Measurements from ENCODE around the gene MICALL2.

The MICALL2 gene

GRCh38 chr7:1468203-1468602, 8.9 kb upstream of the MICALL2 start:
- DNase-seq (ENCODE audit: low spot score), result no peak

GRCh38 chr7:1466524-1467271, 7.4 kb upstream of the MICALL2 start:
- no peak for DNase-seq (ENCODE audit: low spot score)

GRCh38 chr7:1464694-1465093, 5.4 kb upstream of the MICALL2 start:
- no peak for DNase-seq (ENCODE audit: low spot score)

- DNase-seq (ENCODE audit: low spot score), result no peak
Observed at GRCh38 chr7:1463676-1464223, 4.5 kb upstream of the MICALL2 start.

- no peak for DNase-seq (ENCODE audit: low spot score)
Observed at GRCh38 chr7:1461646-1462375, 2.5 kb upstream of the MICALL2 start.

DNA sequence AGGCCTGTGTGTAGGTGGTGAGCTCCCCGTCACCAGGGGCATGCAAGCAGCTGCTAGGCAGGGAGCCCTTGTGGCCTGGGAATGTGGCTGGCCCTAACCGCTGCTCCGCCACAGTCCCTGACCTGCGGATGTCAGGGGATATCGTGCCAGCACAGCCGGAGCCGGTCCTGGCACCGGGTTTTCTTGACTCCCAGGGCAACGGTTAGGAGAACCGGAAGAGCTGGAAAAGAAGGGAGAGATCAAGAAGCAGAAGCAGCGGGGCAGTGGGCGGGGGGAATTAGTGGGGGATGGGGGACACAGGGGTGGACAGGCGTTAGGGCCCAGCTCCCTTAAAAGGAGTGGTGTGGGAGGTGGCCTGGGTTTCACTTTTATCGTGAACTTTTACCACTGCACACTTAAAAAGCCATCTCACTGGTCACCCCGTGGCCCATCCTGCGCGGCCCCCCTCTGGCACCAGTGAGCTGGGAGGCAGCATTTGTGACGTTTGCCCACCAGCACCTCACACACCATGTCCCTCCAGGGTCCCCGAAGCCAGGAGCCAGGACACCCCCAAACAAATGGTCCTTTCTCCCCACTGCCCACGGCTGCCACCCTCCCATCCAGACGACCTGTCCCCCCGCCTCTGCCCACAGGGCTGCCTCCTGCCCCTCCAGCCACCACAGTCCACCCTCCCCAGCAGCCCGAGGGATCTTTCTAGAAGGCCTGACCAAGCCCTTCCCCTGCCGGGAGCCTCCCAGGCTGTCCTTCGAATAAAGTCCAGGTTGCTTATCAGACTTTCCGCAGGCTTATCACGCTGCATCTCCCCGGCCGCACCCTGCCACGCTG, 1.8 kb upstream of the MICALL2 start:
- DNase-seq (ENCODE audit: low spot score), result no peak

DNA sequence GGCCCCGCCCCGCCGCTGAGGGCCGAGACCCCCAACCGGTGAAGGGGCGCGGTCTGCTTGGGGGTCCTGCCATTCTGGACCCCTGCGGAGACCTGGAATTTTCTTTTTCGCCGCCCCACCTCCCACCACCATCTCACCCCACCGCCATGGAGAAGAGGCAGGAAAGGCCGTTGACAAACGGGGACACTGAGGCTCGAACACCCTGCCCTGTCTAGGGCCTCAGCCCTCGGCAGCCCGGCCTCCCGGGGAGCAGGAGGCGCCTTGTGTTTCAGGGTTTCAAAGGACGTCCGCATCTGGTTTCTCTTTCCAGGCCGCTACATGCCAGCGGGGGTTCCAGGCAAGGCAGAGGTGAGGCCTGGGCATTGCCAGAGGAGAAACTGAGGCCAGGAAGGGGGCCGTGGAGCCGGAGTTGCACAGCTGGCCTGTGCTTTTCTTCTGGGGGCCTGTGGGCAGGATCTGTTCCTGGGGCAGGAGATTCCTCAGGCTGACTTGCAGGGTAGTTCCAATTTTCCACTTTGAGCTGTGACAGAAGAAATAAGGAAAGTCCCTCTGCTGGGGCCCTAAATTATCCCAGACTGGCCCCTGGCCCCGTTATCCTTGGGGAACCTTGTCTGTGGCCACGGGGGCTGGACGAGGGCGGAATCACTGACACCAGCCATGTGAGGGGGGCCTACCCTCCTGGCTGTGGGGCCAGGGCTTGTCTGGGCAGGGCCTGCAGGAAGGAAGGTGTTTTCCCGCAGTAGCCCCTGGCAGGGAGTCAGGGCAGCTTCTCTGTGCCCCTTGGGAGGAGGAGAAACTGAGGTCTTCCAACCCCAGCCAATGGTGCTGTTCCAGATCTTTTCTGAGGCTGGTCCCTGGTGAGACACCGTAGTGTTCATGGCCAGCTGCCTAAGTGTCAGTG, 900 bp upstream of the MICALL2 start:
- no peak for DNase-seq (ENCODE audit: low spot score)

GRCh38 chr7:1459512-1459892, 232 bp upstream of the MICALL2 start:
- DNase-seq (ENCODE audit: low spot score), result peak; percentile 98

DNA sequence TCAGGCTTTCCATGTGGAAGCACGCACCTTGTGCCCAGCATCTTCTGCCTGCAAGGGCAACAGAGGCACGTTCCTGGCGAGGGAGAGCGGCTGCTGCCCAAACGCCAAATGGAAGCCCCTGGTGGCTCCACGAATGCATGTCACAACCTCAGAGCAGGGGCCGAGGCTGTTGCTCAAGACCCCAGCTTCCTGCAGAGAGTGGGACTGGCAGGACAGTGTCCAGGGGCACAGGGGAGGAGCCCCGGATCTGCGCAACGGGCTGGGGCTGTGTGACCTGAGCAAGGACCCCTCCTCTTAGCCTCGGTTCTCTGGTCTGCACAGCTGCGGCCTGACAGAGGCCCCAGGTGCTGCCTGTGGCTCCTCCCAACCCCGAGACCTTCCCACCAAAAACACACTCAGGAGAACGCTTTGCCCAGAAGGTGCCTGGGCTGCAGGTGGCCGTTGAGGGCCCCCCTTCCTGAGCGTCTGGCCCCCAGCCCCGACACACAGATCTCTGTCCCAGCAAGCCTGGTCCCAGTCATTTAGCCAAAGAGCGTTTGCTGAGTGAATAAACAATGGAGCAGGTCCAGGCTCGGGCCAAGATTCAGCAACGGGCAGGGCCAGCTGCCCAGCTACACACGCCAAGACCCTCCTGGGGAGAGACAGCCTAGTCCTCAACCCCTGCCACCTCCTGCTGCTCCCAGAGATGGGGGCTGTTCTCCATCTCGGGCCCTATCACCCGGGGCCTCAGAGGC, 1.2 kb downstream of the MICALL2 start:
- DNase-seq (ENCODE audit: low spot score), result no peak

DNA sequence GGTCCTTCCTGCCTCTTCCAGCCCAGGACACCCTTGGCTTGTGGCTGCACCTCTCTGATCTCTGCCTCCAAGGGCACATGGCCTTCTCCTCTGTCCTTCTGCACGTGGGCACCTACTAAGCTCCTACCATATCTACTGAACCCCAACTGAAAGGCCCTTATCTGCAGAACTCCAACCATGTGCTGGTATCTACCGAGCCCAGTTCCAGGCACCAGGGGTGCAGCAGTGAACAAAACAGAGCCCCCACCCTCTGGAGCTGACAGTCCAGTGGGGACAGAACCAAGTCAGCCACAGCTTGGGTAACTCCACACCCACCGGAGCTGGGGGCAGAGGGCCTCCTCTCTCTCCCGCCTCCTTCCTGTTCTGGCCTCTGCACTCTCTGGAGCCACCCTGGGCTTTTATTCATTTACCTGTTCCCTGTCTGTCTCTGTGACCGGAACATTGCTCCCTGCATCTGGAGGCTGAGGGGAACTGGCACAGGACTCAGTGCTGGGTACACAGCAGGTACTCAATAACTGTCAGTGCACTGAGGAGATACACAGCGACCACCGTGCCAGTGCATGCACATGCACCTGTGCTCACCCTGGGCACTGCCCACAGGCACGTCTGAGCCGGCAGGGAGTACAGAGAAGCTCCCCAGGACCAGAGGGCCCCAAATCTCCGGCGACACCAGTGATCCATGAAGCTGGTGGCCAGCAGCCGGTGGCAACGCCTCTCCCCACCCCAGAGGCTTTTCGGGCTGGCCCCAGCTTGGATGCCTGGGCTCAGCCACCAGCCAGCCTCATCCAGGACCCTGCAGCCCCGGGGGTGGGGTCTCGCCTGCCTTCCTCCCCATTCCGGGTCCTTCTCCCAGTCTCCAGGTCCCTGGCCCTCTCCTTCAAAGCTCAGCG, 2.0 kb downstream of the MICALL2 start:
- no peak for DNase-seq (ENCODE audit: low spot score)

- no peak for DNase-seq (ENCODE audit: low spot score)
Observed at GRCh38 chr7:1455955-1456354, 3.3 kb downstream of the MICALL2 start.

GRCh38 chr7:1455241-1455939, 3.9 kb downstream of the MICALL2 start:
- no peak for DNase-seq (ENCODE audit: low spot score)

- no peak for DNase-seq (ENCODE audit: low spot score)
Observed at GRCh38 chr7:1454542-1454941, 4.7 kb downstream of the MICALL2 start.

GRCh38 chr7:1452205-1452604, 7.1 kb downstream of the MICALL2 start:
- DNase-seq (ENCODE audit: low spot score), result no peak

GRCh38 chr7:1450987-1451386, 8.3 kb downstream of the MICALL2 start:
- DNase-seq (ENCODE audit: low spot score), result no peak

DNA sequence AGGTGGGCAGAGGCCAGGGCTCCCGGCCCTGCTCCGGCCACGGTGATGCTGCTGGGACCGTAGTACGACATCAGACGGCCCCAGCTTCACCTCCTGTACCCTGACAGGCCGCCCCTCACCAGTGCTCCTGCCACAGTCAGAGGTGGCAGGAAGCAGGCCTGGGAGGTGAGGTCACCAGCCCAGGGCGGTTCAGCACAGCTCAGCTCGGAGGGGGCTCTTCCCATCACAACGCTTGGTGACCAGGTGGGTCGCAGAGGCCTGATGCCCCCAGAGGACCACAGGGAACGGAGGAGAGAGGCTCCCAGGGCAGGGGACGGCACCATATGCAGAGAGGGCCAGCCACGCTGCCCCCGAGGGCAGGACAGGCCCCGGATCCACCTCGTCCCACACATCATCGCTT, 8.8 kb downstream of the MICALL2 start:
- DNase-seq (ENCODE audit: low spot score), result no peak

- DNase-seq (ENCODE audit: low spot score), result no peak
Observed at GRCh38 chr7:1449951-1450350, 9.3 kb downstream of the MICALL2 start.

- no peak for DNase-seq (ENCODE audit: low spot score)
Observed at GRCh38 chr7:1449501-1449900, 9.8 kb downstream of the MICALL2 start.

DNA sequence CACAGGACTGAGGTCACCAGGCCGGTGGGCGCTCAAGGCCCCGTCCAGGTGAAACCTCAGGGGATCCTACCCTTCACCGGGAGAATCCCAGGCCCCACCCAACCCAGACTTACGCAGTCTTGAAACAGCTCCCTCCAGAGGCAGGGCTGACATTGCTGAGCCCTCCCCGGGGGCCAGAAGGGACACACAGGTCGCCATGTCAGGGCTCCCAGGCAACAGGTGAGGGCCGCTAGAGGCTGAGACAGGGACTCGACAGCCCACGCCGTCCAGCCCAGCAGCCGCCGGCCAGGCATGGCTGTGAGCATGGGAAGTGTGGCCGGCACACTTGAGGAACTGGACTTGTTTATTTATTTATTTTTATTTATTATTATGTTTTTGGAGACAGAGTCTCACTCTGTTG, 10.3 kb downstream of the MICALL2 start:
- no peak for DNase-seq (ENCODE audit: low spot score)

Data from CD4-positive, alpha-beta T cell treated with Interleukin-6 at 100 ng/mL for 8 hours (primary cell).